Measurements from ENCODE around the gene FBXW10.
"Not testable (repeated sequence)": the region's sequence is repeated elsewhere in the genome, so short reads cannot be mapped to it uniquely, and the experiment has no call there.

The FBXW10 gene

GRCh38 chr17:18770572-18770971, 26.7 kb downstream of the FBXW10 start:
- not testable (repeated sequence) for H3K4me3 ChIP-seq (ENCODE audit: low read length); H3K9ac ChIP-seq (ENCODE audit: low read length); H3K4me1 ChIP-seq (ENCODE audit: control insufficient read depth, insufficient read depth, low read length); H3K36me3 ChIP-seq (ENCODE audit: control insufficient read depth, insufficient read depth, low read length); H3K27ac ChIP-seq (ENCODE audit: low read depth, low read length); H3K27me3 ChIP-seq (ENCODE audit: control insufficient read depth, insufficient read depth, low read length)

GRCh38 chr17:18771066-18771465, 27.2 kb downstream of the FBXW10 start:
- not testable (repeated sequence) for H3K4me3 ChIP-seq (ENCODE audit: low read length); H3K27ac ChIP-seq (ENCODE audit: low read depth, low read length); H3K36me3 ChIP-seq (ENCODE audit: control insufficient read depth, insufficient read depth, low read length); H3K9ac ChIP-seq (ENCODE audit: low read length); H3K4me1 ChIP-seq (ENCODE audit: control insufficient read depth, insufficient read depth, low read length); H3K27me3 ChIP-seq (ENCODE audit: control insufficient read depth, insufficient read depth, low read length)

DNA sequence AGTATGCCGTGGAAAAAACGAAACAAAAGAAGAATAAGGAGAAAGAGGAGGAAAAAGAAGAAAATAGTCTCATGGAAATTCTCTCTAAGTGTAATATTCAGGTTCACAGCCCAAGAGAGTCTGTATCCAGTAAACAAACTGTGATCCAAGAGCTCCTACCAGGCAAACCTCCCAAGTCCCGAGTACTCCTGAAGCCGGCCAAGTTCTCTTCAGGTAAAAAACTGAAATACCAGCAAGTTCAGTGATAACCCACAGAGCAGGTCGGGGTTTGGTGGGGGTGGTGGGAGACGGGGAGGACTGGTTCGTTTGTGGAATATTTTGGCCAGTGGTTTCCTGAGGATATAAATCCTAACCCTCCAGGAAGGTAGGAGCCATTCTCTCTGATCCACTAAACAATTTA, 28.6 kb downstream of the FBXW10 start:
- no peak overlapping the region for H3K9ac ChIP-seq (ENCODE audit: low read length)
- H3K36me3 ChIP-seq (ENCODE audit: control insufficient read depth, insufficient read depth, low read length): no peaks in the 10 kb centered on the region
- H3K4me1 ChIP-seq (ENCODE audit: control insufficient read depth, insufficient read depth, low read length): no peaks in the 10 kb centered on the region
- no peak overlapping the region for H3K4me3 ChIP-seq (ENCODE audit: low read length)
- no peaks in the 10 kb centered on the region for H3K27me3 ChIP-seq (ENCODE audit: control insufficient read depth, insufficient read depth, low read length)
- no peak overlapping the region for H3K27ac ChIP-seq (ENCODE audit: low read depth, low read length)

DNA sequence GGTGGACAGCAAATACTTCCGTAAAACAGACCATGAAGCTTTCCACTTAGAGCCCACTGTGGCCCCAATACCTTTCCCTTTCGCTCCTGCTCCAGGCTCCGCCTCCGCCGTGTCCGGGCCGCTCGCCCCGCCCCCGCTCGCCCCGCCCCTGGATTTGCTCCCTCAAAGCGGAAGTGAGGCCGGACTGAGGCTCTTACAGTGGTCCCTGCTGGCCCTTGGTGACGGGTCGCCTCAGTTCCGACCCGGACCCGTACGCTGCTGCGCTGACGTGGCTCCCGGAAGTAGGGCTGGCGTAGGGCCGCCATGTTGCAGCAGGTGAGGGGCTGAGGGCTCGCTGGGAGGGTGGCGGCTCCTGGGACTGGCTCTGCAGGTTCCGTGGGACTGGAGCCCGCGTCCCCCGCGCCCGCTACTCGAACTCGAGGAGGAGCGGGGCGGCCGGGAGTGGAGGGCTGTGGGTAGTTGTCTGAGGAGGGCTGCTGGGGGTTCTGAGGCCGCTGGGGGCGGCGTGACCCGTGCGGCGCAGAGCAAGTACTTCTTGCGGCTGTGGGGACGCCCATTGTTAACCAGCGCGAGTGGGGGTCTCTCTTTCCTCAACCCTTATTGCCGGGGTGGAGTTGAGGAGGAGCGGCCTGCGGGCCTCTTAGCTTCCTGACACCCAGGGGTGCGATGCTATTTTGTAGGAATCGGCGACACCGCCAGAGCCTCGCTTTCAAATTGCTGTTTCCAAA, 37.3 kb downstream of the FBXW10 start, which contains the start of gene TVP23B:
TVP23B (plus strand) TSS at position 193 of the 728 bp plus-strand sequence; CDS start at position 304, 111 bp downstream.
- H3K4me3 ChIP-seq (ENCODE audit: low read length): peak within 1 kb of the TSS; percentile 59
- not testable (repeated sequence) for H3K36me3 ChIP-seq (ENCODE audit: control insufficient read depth, insufficient read depth, low read length); H3K9ac ChIP-seq (ENCODE audit: low read length); H3K27me3 ChIP-seq (ENCODE audit: control insufficient read depth, insufficient read depth, low read length); H3K4me1 ChIP-seq (ENCODE audit: control insufficient read depth, insufficient read depth, low read length)
- peak within 1 kb of the TSS; percentile 61 for H3K27ac ChIP-seq (ENCODE audit: low read depth, low read length)

DNA sequence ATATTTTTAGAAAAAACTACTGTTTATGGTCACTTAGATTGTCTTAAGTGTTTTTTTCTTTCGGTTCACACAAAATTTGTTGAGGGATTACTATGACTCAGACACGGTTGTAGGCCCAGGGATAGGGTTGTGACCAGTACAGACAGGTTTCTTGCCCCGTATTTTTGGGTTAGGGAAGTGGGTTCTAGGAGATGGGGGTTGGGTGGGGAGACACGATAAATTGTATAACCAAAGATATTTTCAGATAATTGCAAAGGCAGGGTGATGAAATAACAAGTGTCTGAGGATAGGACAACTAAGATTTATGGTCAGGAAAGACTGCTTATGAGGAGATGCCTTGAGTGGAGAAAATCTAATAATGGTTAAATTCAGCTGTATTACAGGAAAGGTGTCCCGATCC, 38.0 kb downstream of the FBXW10 start:
- not testable (repeated sequence) for H3K9ac ChIP-seq (ENCODE audit: low read length); H3K27ac ChIP-seq (ENCODE audit: low read depth, low read length); H3K4me1 ChIP-seq (ENCODE audit: control insufficient read depth, insufficient read depth, low read length); H3K27me3 ChIP-seq (ENCODE audit: control insufficient read depth, insufficient read depth, low read length); H3K4me3 ChIP-seq (ENCODE audit: low read length); H3K36me3 ChIP-seq (ENCODE audit: control insufficient read depth, insufficient read depth, low read length)

DNA sequence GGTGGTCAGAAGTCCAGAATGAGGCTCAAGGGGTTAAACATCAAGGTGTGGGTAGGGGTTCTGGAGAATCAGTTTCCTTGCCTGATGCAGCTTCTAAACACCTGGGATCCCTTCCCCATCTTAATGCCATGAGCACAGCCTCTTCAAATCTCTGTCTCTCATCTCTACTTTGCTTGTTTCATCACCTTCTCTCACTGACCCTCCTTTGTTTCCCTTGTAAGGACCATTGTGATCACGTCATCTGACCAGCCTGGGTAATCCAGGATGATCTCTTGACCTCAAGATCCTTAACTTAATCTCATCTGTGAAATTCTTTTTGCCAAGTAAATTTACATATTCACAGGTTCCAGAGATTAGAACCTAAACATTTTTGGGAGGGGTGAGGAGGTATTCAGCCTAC, 42.1 kb downstream of the FBXW10 start:
- not testable (repeated sequence) for H3K27ac ChIP-seq (ENCODE audit: low read depth, low read length); H3K9ac ChIP-seq (ENCODE audit: low read length); H3K4me3 ChIP-seq (ENCODE audit: low read length); H3K4me1 ChIP-seq (ENCODE audit: control insufficient read depth, insufficient read depth, low read length); H3K36me3 ChIP-seq (ENCODE audit: control insufficient read depth, insufficient read depth, low read length); H3K27me3 ChIP-seq (ENCODE audit: control insufficient read depth, insufficient read depth, low read length)

DNA sequence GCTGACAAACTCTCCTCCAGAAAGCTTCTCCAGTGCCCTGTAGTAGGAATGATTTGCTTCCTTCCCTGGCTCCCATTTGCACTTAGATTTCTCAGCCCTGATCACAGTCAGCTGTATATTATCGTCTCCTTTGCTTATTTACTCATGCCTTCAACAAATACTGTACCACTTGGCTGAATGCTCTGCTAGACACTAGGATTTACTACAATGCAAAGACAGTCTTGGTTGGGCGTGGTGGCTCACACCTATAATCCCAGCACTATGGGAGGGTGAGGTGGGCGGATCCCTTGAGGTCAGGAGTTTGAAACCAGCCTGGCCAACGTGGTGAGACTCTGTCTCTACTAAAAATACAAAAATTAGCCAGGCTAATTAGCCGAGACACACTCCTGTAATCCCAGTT, 43.0 kb downstream of the FBXW10 start:
- H3K27ac ChIP-seq (ENCODE audit: low read depth, low read length); H3K9ac ChIP-seq (ENCODE audit: low read length); H3K4me1 ChIP-seq (ENCODE audit: control insufficient read depth, insufficient read depth, low read length); H3K27me3 ChIP-seq (ENCODE audit: control insufficient read depth, insufficient read depth, low read length); H3K36me3 ChIP-seq (ENCODE audit: control insufficient read depth, insufficient read depth, low read length); H3K4me3 ChIP-seq (ENCODE audit: low read length): not testable (repeated sequence)

- H3K36me3 ChIP-seq (ENCODE audit: control insufficient read depth, insufficient read depth, low read length); H3K27me3 ChIP-seq (ENCODE audit: control insufficient read depth, insufficient read depth, low read length); H3K9ac ChIP-seq (ENCODE audit: low read length); H3K27ac ChIP-seq (ENCODE audit: low read depth, low read length); H3K4me3 ChIP-seq (ENCODE audit: low read length); H3K4me1 ChIP-seq (ENCODE audit: control insufficient read depth, insufficient read depth, low read length): not testable (repeated sequence)
Observed at GRCh38 chr17:18791402-18791801, 47.5 kb downstream of the FBXW10 start.

DNA sequence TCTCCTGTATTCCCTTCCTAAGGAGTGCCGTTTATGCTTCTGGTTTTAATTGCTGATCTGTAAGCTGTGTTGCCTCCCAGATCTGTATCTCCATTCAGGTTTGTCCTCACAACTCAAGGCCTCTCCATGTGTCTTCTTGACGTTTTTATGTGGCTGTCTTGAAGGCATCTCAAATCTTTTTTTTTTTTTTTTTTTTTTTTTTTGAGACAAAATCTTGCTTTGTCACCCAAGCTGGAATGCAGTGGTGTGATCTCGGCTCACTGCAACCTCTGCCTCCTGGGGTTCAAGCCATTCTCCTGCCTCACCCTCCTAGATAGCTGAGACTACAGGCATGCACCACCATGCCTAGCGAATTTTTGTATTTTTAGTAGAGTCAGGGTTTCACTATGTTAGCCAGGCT, 51.0 kb downstream of the FBXW10 start:
- not testable (repeated sequence) for H3K36me3 ChIP-seq (ENCODE audit: control insufficient read depth, insufficient read depth, low read length); H3K4me1 ChIP-seq (ENCODE audit: control insufficient read depth, insufficient read depth, low read length); H3K9ac ChIP-seq (ENCODE audit: low read length); H3K4me3 ChIP-seq (ENCODE audit: low read length); H3K27me3 ChIP-seq (ENCODE audit: control insufficient read depth, insufficient read depth, low read length); H3K27ac ChIP-seq (ENCODE audit: low read depth, low read length)

- H3K9ac ChIP-seq (ENCODE audit: low read length); H3K4me3 ChIP-seq (ENCODE audit: low read length); H3K27ac ChIP-seq (ENCODE audit: low read depth, low read length); H3K27me3 ChIP-seq (ENCODE audit: control insufficient read depth, insufficient read depth, low read length); H3K36me3 ChIP-seq (ENCODE audit: control insufficient read depth, insufficient read depth, low read length); H3K4me1 ChIP-seq (ENCODE audit: control insufficient read depth, insufficient read depth, low read length): not testable (repeated sequence)
Observed at GRCh38 chr17:18796887-18797286, 53.0 kb downstream of the FBXW10 start.

- H3K9ac ChIP-seq (ENCODE audit: low read length); H3K27me3 ChIP-seq (ENCODE audit: control insufficient read depth, insufficient read depth, low read length); H3K36me3 ChIP-seq (ENCODE audit: control insufficient read depth, insufficient read depth, low read length); H3K4me1 ChIP-seq (ENCODE audit: control insufficient read depth, insufficient read depth, low read length); H3K27ac ChIP-seq (ENCODE audit: low read depth, low read length); H3K4me3 ChIP-seq (ENCODE audit: low read length): not testable (repeated sequence)
Observed at GRCh38 chr17:18803458-18804245, 59.8 kb downstream of the FBXW10 start.

DNA sequence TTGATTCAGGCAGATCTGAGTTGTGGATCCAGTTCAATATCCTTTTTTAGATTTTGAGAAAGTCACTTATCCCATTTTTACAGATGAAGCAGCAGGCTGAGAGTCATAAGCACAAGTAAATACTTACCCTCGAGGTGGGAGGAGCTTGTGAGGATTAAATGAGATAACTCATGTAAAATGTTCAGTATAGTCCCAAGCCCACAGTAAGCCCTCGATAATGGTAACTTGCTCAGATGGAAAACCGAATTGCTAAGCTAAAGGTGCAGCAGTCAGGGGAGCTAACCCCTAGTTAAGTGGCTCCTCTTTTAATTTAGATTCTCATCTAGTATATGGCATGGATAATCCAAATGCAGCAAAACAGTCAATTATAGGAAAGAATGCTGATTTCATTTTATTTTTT, 72.1 kb downstream of the FBXW10 start:
- not testable (repeated sequence) for H3K27ac ChIP-seq (ENCODE audit: low read depth, low read length); H3K4me3 ChIP-seq (ENCODE audit: low read length); H3K9ac ChIP-seq (ENCODE audit: low read length); H3K4me1 ChIP-seq (ENCODE audit: control insufficient read depth, insufficient read depth, low read length); H3K36me3 ChIP-seq (ENCODE audit: control insufficient read depth, insufficient read depth, low read length); H3K27me3 ChIP-seq (ENCODE audit: control insufficient read depth, insufficient read depth, low read length)
